ENCODE measurements around the gene KPNA6.

Gene KPNA6

GRCh38 chr1:32187850-32188249 is 80.0 kb downstream of the KPNA6 start:
- no peaks in the 10 kb centered on the region for H3K9me3 ChIP-seq (ENCODE audit: control insufficient read depth in 2 of 2, low read length in 2 of 2)
- H3K27me3 ChIP-seq (ENCODE audit: control insufficient read depth in 1 of 2, insufficient read depth in 2 of 2, low read length in 2 of 2), result no peaks in the 10 kb centered on the region
- peaks cover 8% of the 10 kb centered on the region for H3K4me1 ChIP-seq (ENCODE audit: control insufficient read depth, insufficient read depth, low read length)
- H3K4me3 ChIP-seq (ENCODE audit: low read length in 2 of 2), result no peak overlapping the region
- peaks cover 62 to 67% of the 10 kb centered on the region in 2 donors for H3K36me3 ChIP-seq (ENCODE audit: control insufficient read depth in 2 of 2, insufficient read depth in 2 of 2, low read length in 2 of 2)
- no peak overlapping the region for H3K9ac ChIP-seq (ENCODE audit: low read length in 2 of 2)
- H3K27ac ChIP-seq (ENCODE audit: low read length), result no peak overlapping the region

GRCh38 chr1:32192220-32192948 is 84.5 kb downstream of the KPNA6 start:
- no peak overlapping the region for H3K27ac ChIP-seq (ENCODE audit: low read length)
- no peaks in the 10 kb centered on the region for H3K27me3 ChIP-seq (ENCODE audit: control insufficient read depth in 1 of 2, insufficient read depth in 2 of 2, low read length in 2 of 2)
- no peak overlapping the region for H3K4me3 ChIP-seq (ENCODE audit: low read length in 2 of 2)
- H3K9ac ChIP-seq (ENCODE audit: low read length in 2 of 2), result no peak overlapping the region
- H3K36me3 ChIP-seq (ENCODE audit: control insufficient read depth in 2 of 2, insufficient read depth in 2 of 2, low read length in 2 of 2), result peaks cover 88 to 91% of the 10 kb centered on the region in 2 donors
- no peaks in the 10 kb centered on the region for H3K9me3 ChIP-seq (ENCODE audit: control insufficient read depth in 2 of 2, low read length in 2 of 2)
- peaks cover 5% of the 10 kb centered on the region for H3K4me1 ChIP-seq (ENCODE audit: control insufficient read depth, insufficient read depth, low read length)

GRCh38 chr1:32194984-32195383 is 87.1 kb downstream of the KPNA6 start:
- Histone ChIP-seq H3K9ac (ENCODE audit: low read length in 2 of 2) (no peak overlapping the region), H3K4me1 (ENCODE audit: control insufficient read depth, insufficient read depth, low read length) (peaks cover 15% of the 10 kb centered on the region), H3K36me3 (ENCODE audit: control insufficient read depth in 2 of 2, insufficient read depth in 2 of 2, low read length in 2 of 2) (peaks cover 65 to 76% of the 10 kb centered on the region in 2 donors), H3K27me3 (ENCODE audit: control insufficient read depth in 1 of 2, insufficient read depth in 2 of 2, low read length in 2 of 2) (no peaks in the 10 kb centered on the region), H3K4me3 (ENCODE audit: low read length in 2 of 2) (no peak overlapping the region), H3K9me3 (ENCODE audit: control insufficient read depth in 2 of 2, low read length in 2 of 2) (no peaks in the 10 kb centered on the region), H3K27ac (ENCODE audit: low read length) (no peak overlapping the region)

- H3K36me3 ChIP-seq (ENCODE audit: control insufficient read depth in 2 of 2, insufficient read depth in 2 of 2, low read length in 2 of 2), result peaks cover 59 to 71% of the 10 kb centered on the region in 2 donors
- no peak overlapping the region for H3K27ac ChIP-seq (ENCODE audit: low read length)
These were observed 87.7 kb downstream of the KPNA6 start for GRCh38 chr1:32195531-32195930.

GRCh38 chr1:32195972-32196823 is 88.3 kb downstream of the KPNA6 start:
- Histone ChIP-seq H3K4me3 (ENCODE audit: low read length in 2 of 2) (no peak overlapping the region), H3K9ac (ENCODE audit: low read length in 2 of 2) (no peak overlapping the region), H3K27me3 (ENCODE audit: control insufficient read depth in 1 of 2, insufficient read depth in 2 of 2, low read length in 2 of 2) (no peaks in the 10 kb centered on the region), H3K4me1 (ENCODE audit: control insufficient read depth, insufficient read depth, low read length) (peaks cover 20% of the 10 kb centered on the region), H3K27ac (ENCODE audit: low read length) (no peak overlapping the region), H3K36me3 (ENCODE audit: control insufficient read depth in 2 of 2, insufficient read depth in 2 of 2, low read length in 2 of 2) (peaks cover 56 to 67% of the 10 kb centered on the region in 2 donors), H3K9me3 (ENCODE audit: control insufficient read depth in 2 of 2, low read length in 2 of 2) (no peaks in the 10 kb centered on the region)

More at GRCh38 chr1:32195531-32195930, 87.7 kb downstream of the KPNA6 start:
- no peaks in the 10 kb centered on the region for H3K9me3 ChIP-seq (ENCODE audit: control insufficient read depth in 2 of 2, low read length in 2 of 2)
- no peak overlapping the region for H3K4me3 ChIP-seq (ENCODE audit: low read length in 2 of 2)
- H3K4me1 ChIP-seq (ENCODE audit: control insufficient read depth, insufficient read depth, low read length), result peaks cover 18% of the 10 kb centered on the region
- H3K27me3 ChIP-seq (ENCODE audit: control insufficient read depth in 1 of 2, insufficient read depth in 2 of 2, low read length in 2 of 2), result no peaks in the 10 kb centered on the region
- no peak overlapping the region for H3K9ac ChIP-seq (ENCODE audit: low read length in 2 of 2)

- Histone ChIP-seq H3K27me3 (ENCODE audit: control insufficient read depth in 1 of 2, insufficient read depth in 2 of 2, low read length in 2 of 2) (no peaks in the 10 kb centered on the region), H3K4me3 (ENCODE audit: low read length in 2 of 2) (no peak overlapping the region), H3K9me3 (ENCODE audit: control insufficient read depth in 2 of 2, low read length in 2 of 2) (no peaks in the 10 kb centered on the region), H3K4me1 (ENCODE audit: control insufficient read depth, insufficient read depth, low read length) (peaks cover 28% of the 10 kb centered on the region), H3K36me3 (ENCODE audit: control insufficient read depth in 2 of 2, insufficient read depth in 2 of 2, low read length in 2 of 2) (peaks cover 47 to 58% of the 10 kb centered on the region in 2 donors), H3K27ac (ENCODE audit: low read length) (no peak overlapping the region), H3K9ac (ENCODE audit: low read length in 2 of 2) (no peak overlapping the region)
These were observed 89.2 kb downstream of the KPNA6 start for GRCh38 chr1:32197074-32197473.

- Histone ChIP-seq H3K4me1 (ENCODE audit: control insufficient read depth, insufficient read depth, low read length) (peaks cover 29% of the 10 kb centered on the region), H3K27ac (ENCODE audit: low read length) (no peak overlapping the region), H3K4me3 (ENCODE audit: low read length in 2 of 2) (no peak overlapping the region), H3K9me3 (ENCODE audit: control insufficient read depth in 2 of 2, low read length in 2 of 2) (no peaks in the 10 kb centered on the region), H3K36me3 (ENCODE audit: control insufficient read depth in 2 of 2, insufficient read depth in 2 of 2, low read length in 2 of 2) (peaks cover 40 to 51% of the 10 kb centered on the region in 2 donors), H3K9ac (ENCODE audit: low read length in 2 of 2) (no peak overlapping the region), H3K27me3 (ENCODE audit: control insufficient read depth in 1 of 2, insufficient read depth in 2 of 2, low read length in 2 of 2) (no peaks in the 10 kb centered on the region)
These were observed 90.0 kb downstream of the KPNA6 start for GRCh38 chr1:32197837-32198236.

GRCh38 chr1:32198237-32199042 is 90.6 kb downstream of the KPNA6 start:
- H3K36me3 ChIP-seq (ENCODE audit: control insufficient read depth in 2 of 2, insufficient read depth in 2 of 2, low read length in 2 of 2), result peaks cover 34 to 46% of the 10 kb centered on the region in 2 donors
- H3K4me1 ChIP-seq (ENCODE audit: control insufficient read depth, insufficient read depth, low read length), result peaks cover 29% of the 10 kb centered on the region
- peak overlapping the region; percentile 83 for H3K27ac ChIP-seq (ENCODE audit: low read length)
- no peak overlapping the region for H3K4me3 ChIP-seq (ENCODE audit: low read length in 2 of 2)
- H3K9ac ChIP-seq (ENCODE audit: low read length in 2 of 2), result no peak overlapping the region
- H3K9me3 ChIP-seq (ENCODE audit: control insufficient read depth in 2 of 2, low read length in 2 of 2), result no peaks in the 10 kb centered on the region
- H3K27me3 ChIP-seq (ENCODE audit: control insufficient read depth in 1 of 2, insufficient read depth in 2 of 2, low read length in 2 of 2), result no peaks in the 10 kb centered on the region

- peak overlapping the region in 1 of 2 donors; percentile 84 for H3K9ac ChIP-seq (ENCODE audit: low read length in 2 of 2)
- no peaks in the 10 kb centered on the region for H3K9me3 ChIP-seq (ENCODE audit: control insufficient read depth in 2 of 2, low read length in 2 of 2)
- peak overlapping the region; percentile 83 for H3K27ac ChIP-seq (ENCODE audit: low read length)
- peaks cover 29% of the 10 kb centered on the region for H3K4me1 ChIP-seq (ENCODE audit: control insufficient read depth, insufficient read depth, low read length)
- peaks cover 29 to 42% of the 10 kb centered on the region in 2 donors for H3K36me3 ChIP-seq (ENCODE audit: control insufficient read depth in 2 of 2, insufficient read depth in 2 of 2, low read length in 2 of 2)
- no peaks in the 10 kb centered on the region for H3K27me3 ChIP-seq (ENCODE audit: control insufficient read depth in 1 of 2, insufficient read depth in 2 of 2, low read length in 2 of 2)
- peak overlapping the region in 1 of 2 donors; percentile 91 for H3K4me3 ChIP-seq (ENCODE audit: low read length in 2 of 2)
These were observed 91.3 kb downstream of the KPNA6 start for GRCh38 chr1:32199043-32199716.

- peak overlapping the region; percentile 86 to 91 for H3K4me3 ChIP-seq (ENCODE audit: low read length in 2 of 2)
- H3K9ac ChIP-seq (ENCODE audit: low read length in 2 of 2), result peak overlapping the region; percentile 84 to 92
- peaks cover 31% of the 10 kb centered on the region for H3K4me1 ChIP-seq (ENCODE audit: control insufficient read depth, insufficient read depth, low read length)
- H3K9me3 ChIP-seq (ENCODE audit: control insufficient read depth in 2 of 2, low read length in 2 of 2), result no peaks in the 10 kb centered on the region
- H3K27ac ChIP-seq (ENCODE audit: low read length), result peak overlapping the region; percentile 83
- H3K27me3 ChIP-seq (ENCODE audit: control insufficient read depth in 1 of 2, insufficient read depth in 2 of 2, low read length in 2 of 2), result no peaks in the 10 kb centered on the region
- peaks cover 24 to 37% of the 10 kb centered on the region in 2 donors for H3K36me3 ChIP-seq (ENCODE audit: control insufficient read depth in 2 of 2, insufficient read depth in 2 of 2, low read length in 2 of 2)
These were observed 91.8 kb downstream of the KPNA6 start for GRCh38 chr1:32199717-32200072.
